Fibroblast of gingiva (primary cell): ENCODE results near the gene HOMER1.

Experiments
- DNase-seq: peaks from one replicate; pipeline ENCODE4 v3.0.0-alpha.2; 2011; ENCODE audit warnings: low read depth

Gene HOMER1

GRCh38 chr5:79488775-79489174 lies 25.2 kb downstream of the HOMER1 start:
- DNase-seq, result peak; percentile 30

- no peak for DNase-seq
Observed at GRCh38 chr5:79488058-79488457, 25.9 kb downstream of the HOMER1 start.

GRCh38 chr5:79487251-79487650 lies 26.7 kb downstream of the HOMER1 start:
- no peak for DNase-seq

GRCh38 chr5:79486116-79486515 lies 27.8 kb downstream of the HOMER1 start:
- DNase-seq, result peak; percentile 63

- no peak for DNase-seq
Observed at GRCh38 chr5:79484731-79485130, 29.2 kb downstream of the HOMER1 start.

GRCh38 chr5:79481574-79481973 lies 32.4 kb downstream of the HOMER1 start:
- DNase-seq, result no peak

GRCh38 chr5:79480991-79481390 lies 32.9 kb downstream of the HOMER1 start:
- DNase-seq, result no peak

GRCh38 chr5:79475152-79475466 lies 38.8 kb downstream of the HOMER1 start:
- no peak for DNase-seq

- peak; percentile 21 for DNase-seq
Observed at GRCh38 chr5:79474367-79475151, 39.4 kb downstream of the HOMER1 start.

- no peak for DNase-seq
Observed at GRCh38 chr5:79471556-79471955, 42.4 kb downstream of the HOMER1 start.

- DNase-seq, result peak; percentile 13
Observed at GRCh38 chr5:79464695-79465332, 49.1 kb downstream of the HOMER1 start.

GRCh38 chr5:79464278-79464677 lies 49.7 kb downstream of the HOMER1 start:
- DNase-seq, result no peak

GRCh38 chr5:79459626-79460025 lies 54.3 kb downstream of the HOMER1 start:
- no peak for DNase-seq

- no peak for DNase-seq
Observed at GRCh38 chr5:79456890-79457583, 56.9 kb downstream of the HOMER1 start.

GRCh38 chr5:79456400-79456799 lies 57.5 kb downstream of the HOMER1 start:
- DNase-seq, result no peak

GRCh38 chr5:79454043-79454442 lies 59.9 kb downstream of the HOMER1 start:
- DNase-seq, result peak; percentile 14

- peak; percentile 50 for DNase-seq
Observed at GRCh38 chr5:79448336-79448735, 65.6 kb downstream of the HOMER1 start.

GRCh38 chr5:79436821-79437220 lies 77.1 kb downstream of the HOMER1 start:
- no peak for DNase-seq

GRCh38 chr5:79436224-79436623 lies 77.7 kb downstream of the HOMER1 start:
- DNase-seq, result peak; percentile 85

- no peak for DNase-seq
Observed at GRCh38 chr5:79430196-79430595, 83.7 kb downstream of the HOMER1 start.

- DNase-seq, result no peak
Observed at GRCh38 chr5:79423296-79423695, 90.6 kb downstream of the HOMER1 start.

GRCh38 chr5:79420248-79420647 lies 93.7 kb downstream of the HOMER1 start:
- no peak for DNase-seq

- DNase-seq, result no peak
Observed at GRCh38 chr5:79418276-79418675, 95.7 kb downstream of the HOMER1 start.
